Right lobe of liver (tissue), 6 donors: ENCODE results near the gene MACROD1. TPM values are rescaled to one million over a fixed set of nuclear protein-coding genes. Genes with fewer than 3 reads are reported as not detected.
A peak's percentile ranks its signal among the peaks of the same experiment; 100 is the strongest.

Source experiments
- ATAC-seq, 4 donors: fragments of 200-7000 bp; cut with Tn5 transposase; one replicate each; pipeline ENCODE4 v1.9.1; 2020; ENCODE audit warnings: mild to moderate bottlenecking in 4 of 4, moderate library complexity in 4 of 4
- DNase-seq, 3 donors: peaks; one replicate each; pipeline ENCODE4 v3.0.0-alpha.2; 2020
- H3K27ac ChIP-seq, 3 donors: fragments of 200-600 bp; one replicate each; pipeline ENCODE4 v1.8.0; 2022
- H3K27me3 ChIP-seq, 2 donors: fragments of 200-600 bp; one replicate each; pipeline ENCODE4 v1.8.0; 2022
- H3K36me3 ChIP-seq, 4 donors: fragments of 200-600 bp; sonication (generic) in 1 of 4; one replicate each; pipeline versions ENCODE4 v1.5.1 to v1.8.0; 2017 to 2022; ENCODE audit warnings: control low read depth in 1 of 4
- H3K4me1 ChIP-seq, 4 donors: fragments of 200-600 bp; sonication (generic) in 1 of 4; one replicate each; pipeline versions ENCODE4 v1.5.1 to v1.8.0; 2017 to 2022; ENCODE audit warnings: control low read depth in 1 of 4
- H3K4me3 ChIP-seq, 3 donors: fragments of 200-600 bp; one replicate each; pipeline ENCODE4 v1.8.0; 2022
- H3K9me3 ChIP-seq, 4 donors: fragments of 200-600 bp; sonication (generic) in 1 of 4; one replicate each; pipeline versions ENCODE4 v1.5.1 to v1.8.0; 2017 to 2022; ENCODE audit warnings: control low read depth in 1 of 4
- POLR2A ChIP-seq: fragments of 450-650 bp; IDR thresholded peaks from one replicate; pipeline ENCODE4 v1.6.1; 2017; ENCODE audit warnings: antibody characterized with exemption, mild to moderate bottlenecking
- WGBS: methylation state at CpG from one replicate; pipeline ENCODE4 v1.1.6; 2018; ENCODE audit warnings: low coverage, low lambda C conversion rate; ENCODE audit not compliant: insufficient coverage; ENCODE audit errors: missing lambda C conversion rate; 5-methylcytosine and 5-hydroxymethylcytosine counted together
- intact Hi-C, 2 donors: fragments of 100-400 bp; cut with DNase I; formaldehyde crosslinking; loops; one replicate each; pipeline versions ENCODE4 v1.11.2 to v1.14.1; 2022
- total RNA-seq, 6 experiments: library from RNA; depleted of rRNA in 2 of 6; stranded (reverse); fragments of >200 nt in 2 of 6; fragmentation: NEBNext Ultra II Directional in 3 of 6; extraction: Animal tissue kit (Norgen Biotek cat#: 25700) in 3 of 6; gene quantifications; one replicate each; pipeline versions ENCODE4 v1.1.0 to v1.2.4, GENCODE V29; 2016 to 2023
- TF ChIP-seq, protein P1 (sequence below), 4 donors: fragments of 200-600 bp in 3 of 4; fragments of 450-650 bp in 1 of 4; IDR thresholded peaks; one replicate each; pipeline versions ENCODE4 v1.5.1 to v1.8.0; 2016 to 2022; ENCODE audit warnings: antibody characterized with exemption in 4 of 4, mild to moderate bottlenecking in 2 of 4
- donor health status: DM: no; HTN: yes; CAD: no.
- donor health status: DM: no; HTN: no; CAD: no.
- donor health status: DM: no; HTN: no; CAD: no.
- donor health status: DM: no; HTN: yes; CAD: no.
- donor health status: DM: no; HTN: yes; CAD: no.

The MACROD1 gene
- total RNA-seq, 6 experiments from 2014 or later: 12.3 to 219 (median 27.8) TPM

DNA sequence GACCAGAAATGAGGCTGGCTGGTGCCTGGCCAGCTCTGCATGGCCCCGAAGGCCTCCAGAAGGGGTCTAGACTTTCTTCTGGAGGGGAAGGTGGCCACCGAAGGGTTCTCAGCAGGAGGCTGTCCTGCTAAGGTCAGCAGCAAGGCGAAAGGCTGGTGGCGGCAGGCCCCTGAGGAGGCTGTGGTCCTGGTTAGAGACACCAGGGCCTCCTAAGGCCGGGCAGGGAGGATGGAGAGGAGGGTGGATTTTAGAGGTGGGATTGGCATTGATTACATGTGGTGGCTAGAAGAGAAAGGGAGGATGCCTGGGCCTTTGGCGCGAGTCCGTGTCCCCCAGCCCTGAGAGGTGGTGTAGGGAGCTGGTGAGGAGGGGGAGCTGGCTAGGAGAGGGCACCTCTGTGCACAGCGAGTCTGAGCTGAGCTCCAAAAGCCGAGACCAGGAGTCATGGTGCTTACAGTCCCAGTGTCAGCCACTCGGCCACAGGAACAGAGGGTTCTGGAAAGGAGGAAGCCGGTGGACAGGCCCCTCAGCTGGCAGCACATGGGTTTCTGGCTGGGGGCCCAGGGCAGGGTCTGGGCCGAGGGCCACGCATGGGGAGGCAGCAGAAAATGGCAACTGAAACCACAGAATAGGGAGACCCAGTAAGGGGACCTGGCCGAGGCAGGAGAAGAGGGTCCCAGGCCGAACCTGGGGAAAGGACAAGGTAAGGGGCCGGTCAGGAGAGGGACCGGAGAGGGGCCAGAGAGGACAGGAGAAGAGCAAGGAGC, 43.1 kb upstream of the MACROD1 start:
- Histone ChIP-seq H3K27ac (peak overlapping the region; percentile 68 to 88 (median 85)), H3K36me3 (peaks cover 0 to 30% (median 2%) of the 10 kb centered on the region in 4 donors), H3K9me3 (no peaks in the 10 kb centered on the region), H3K4me3 (no peak overlapping the region), H3K4me1 (peaks cover 0 to 6% (median 0%) of the 10 kb centered on the region in 4 donors), H3K27me3 (no peaks in the 10 kb centered on the region)
- TF ChIP-seq, protein P1, sequence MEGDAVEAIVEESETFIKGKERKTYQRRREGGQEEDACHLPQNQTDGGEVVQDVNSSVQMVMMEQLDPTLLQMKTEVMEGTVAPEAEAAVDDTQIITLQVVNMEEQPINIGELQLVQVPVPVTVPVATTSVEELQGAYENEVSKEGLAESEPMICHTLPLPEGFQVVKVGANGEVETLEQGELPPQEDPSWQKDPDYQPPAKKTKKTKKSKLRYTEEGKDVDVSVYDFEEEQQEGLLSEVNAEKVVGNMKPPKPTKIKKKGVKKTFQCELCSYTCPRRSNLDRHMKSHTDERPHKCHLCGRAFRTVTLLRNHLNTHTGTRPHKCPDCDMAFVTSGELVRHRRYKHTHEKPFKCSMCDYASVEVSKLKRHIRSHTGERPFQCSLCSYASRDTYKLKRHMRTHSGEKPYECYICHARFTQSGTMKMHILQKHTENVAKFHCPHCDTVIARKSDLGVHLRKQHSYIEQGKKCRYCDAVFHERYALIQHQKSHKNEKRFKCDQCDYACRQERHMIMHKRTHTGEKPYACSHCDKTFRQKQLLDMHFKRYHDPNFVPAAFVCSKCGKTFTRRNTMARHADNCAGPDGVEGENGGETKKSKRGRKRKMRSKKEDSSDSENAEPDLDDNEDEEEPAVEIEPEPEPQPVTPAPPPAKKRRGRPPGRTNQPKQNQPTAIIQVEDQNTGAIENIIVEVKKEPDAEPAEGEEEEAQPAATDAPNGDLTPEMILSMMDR (IDR thresholded peaks at IDR 0.05): no peak
- TF ChIP-seq POLR2A: no peak
- DNase-seq (no peak), ATAC-seq (no peak)
- intact Hi-C loops: no loop called here
- WGBS: 83% methylated on average over 11 of the region's 18 CpGs

DNA sequence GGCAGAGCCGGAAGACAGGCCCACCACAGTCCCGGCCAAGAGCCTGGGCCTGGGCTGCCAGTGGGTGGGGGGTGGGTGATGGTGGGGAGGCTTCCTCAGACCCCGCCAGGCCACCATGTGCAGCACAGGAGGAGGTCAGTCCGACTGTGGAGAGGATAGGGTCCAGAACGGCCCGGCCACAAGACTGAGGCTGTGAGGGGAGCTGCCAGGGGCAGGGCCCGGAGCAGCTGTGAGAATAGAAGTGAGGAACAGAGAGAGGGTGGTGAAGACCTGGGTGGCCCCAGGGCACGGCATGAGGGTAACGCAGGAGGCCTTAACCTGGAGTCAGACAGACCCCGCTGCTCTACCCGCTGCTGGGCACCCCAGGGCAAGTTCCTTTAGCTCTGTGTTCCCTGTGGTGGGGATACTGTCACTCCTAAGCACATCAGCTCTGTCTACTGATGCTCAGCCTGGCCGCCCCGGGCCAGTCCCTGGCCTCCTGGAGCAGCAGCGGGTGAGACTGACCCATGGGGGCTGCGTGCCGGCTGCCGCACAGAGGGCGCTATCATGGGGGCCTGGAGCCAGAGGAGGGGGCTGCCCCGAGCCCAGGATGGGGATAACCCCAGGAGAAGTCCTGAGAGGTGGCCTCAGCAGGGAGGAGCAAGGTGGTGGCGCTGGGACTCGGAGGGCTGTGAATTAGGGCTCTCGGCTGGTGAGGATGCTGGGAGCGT, 42.3 kb upstream of the MACROD1 start:
- H3K36me3 ChIP-seq: peaks cover 6 to 38% (median 9%) of the 10 kb centered on the region in 4 donors
- peak overlapping the region; percentile 25 to 48 (median 37) for H3K4me3 ChIP-seq
- ATAC-seq (peak in 1 of 4 donors; percentile 3), DNase-seq (peak in 2 of 3 donors; percentile 31 to 52)
- intact Hi-C loops: no loop called here
- no peak for TF ChIP-seq POLR2A
- TF ChIP-seq, protein P1 (IDR thresholded peaks at IDR 0.05): no peak
- peaks cover 0 to 6% (median 0%) of the 10 kb centered on the region in 4 donors for H3K4me1 ChIP-seq
- peak overlapping the region; percentile 68 to 88 (median 85) for H3K27ac ChIP-seq
- no peaks in the 10 kb centered on the region for H3K9me3 ChIP-seq
- H3K27me3 ChIP-seq: no peaks in the 10 kb centered on the region
- 66% methylated on average over 8 of the region's 23 CpGs for WGBS

DNA sequence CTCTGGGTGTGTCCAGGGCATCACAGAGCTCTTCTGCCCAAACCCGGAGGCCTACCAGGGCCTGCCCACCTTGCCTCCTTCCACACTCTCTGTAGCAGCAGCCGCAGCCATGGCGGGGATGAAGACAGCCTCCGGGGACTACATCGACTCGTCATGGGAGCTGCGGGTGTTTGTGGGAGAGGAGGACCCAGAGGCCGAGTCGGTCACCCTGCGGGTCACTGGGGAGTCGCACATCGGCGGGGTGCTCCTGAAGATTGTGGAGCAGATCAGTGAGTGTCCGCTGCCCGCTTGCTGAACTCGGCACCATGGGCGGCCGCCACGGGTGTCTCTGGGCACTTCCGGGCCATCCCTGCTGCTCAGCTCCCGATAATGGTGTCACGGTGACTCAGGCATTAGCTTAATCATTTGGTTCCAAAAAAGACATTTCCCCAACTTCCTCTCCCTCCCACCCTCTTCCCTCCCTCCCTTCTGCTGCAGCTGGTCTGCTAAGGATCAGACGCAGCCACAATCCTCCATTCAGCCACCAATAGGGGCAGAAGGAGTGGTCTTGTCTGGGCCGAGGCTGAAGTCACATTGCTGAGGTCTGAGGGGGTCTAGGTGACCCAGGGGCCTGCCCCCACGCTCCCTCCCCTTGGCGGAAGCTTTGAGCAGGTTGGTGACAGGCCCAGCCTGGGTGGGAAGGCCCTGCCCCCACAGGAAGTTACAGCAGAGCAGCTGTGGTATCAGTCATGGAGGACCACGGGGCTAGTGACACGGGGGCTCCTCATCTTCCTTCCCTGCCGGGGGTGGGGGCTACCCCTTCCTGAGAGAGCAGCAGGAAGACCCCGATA, 41.6 kb upstream of the MACROD1 start:
- intact Hi-C loops: no loop called here
- Histone ChIP-seq H3K9me3 (no peaks in the 10 kb centered on the region), H3K27ac (peak overlapping the region; percentile 68 to 88 (median 85)), H3K4me3 (peak overlapping the region; percentile 25 to 48 (median 37)), H3K4me1 (peaks cover 0 to 6% (median 0%) of the 10 kb centered on the region in 4 donors), H3K36me3 (peaks cover 12 to 45% (median 15%) of the 10 kb centered on the region in 4 donors), H3K27me3 (no peaks in the 10 kb centered on the region)
- TF ChIP-seq, protein P1 (IDR thresholded peaks at IDR 0.05): no peak
- TF ChIP-seq POLR2A: peak; percentile 42
- DNase-seq (peak; percentile 71 to 79 (median 76)), ATAC-seq (peak; percentile 46 to 66 (median 56))
- 30% methylated on average over 21 of the region's 30 CpGs for WGBS
